GM18499 (cell line): Measurements from ENCODE around the gene EIF2B2.

Source experiments
- ATAC-seq: cut with Tn5 transposase; IDR thresholded peaks from one replicate; pipeline ENCODE4 v1.9.1; 2021; ENCODE audit warnings: moderate number of reproducible peaks; ENCODE audit not compliant: insufficient read depth, unreplicated experiment

The EIF2B2 gene

DNA sequence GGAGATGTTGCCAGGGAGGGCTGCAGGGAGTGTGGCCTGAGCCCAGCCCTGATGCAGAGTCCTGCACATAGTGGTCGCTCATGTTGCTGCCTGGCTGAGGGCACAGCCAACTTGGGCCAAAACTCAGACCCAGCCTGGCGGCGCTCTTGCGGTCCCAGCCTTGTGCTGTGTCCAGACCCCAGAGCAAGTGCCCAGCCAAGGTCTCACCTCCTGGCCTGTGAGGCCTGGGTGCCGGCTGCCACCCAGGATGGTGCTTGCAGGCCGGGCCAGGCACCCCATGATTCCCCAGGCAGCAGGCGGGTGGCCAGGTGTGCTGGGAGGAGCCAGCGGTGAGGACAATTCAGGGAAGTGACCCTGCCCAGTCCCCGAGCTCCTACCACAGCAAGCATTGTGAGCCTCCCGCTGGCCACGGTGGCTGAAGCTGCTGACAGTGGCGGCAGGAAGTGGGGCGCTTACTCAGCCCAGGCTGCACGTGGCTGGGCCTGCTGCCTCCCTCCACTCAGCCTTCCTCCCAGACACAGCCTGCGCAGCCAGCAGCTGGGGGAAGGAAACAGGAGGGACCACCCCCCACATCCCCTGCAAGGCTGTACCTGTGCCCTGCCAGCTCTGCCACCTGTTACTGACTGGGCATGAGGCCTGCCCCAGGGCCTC lies 29.6 kb upstream of the EIF2B2 start:
- no peak for ATAC-seq

- no peak for ATAC-seq
These were observed 28.8 kb upstream of the EIF2B2 start for GRCh38 chr14:74973905-74974363.

DNA sequence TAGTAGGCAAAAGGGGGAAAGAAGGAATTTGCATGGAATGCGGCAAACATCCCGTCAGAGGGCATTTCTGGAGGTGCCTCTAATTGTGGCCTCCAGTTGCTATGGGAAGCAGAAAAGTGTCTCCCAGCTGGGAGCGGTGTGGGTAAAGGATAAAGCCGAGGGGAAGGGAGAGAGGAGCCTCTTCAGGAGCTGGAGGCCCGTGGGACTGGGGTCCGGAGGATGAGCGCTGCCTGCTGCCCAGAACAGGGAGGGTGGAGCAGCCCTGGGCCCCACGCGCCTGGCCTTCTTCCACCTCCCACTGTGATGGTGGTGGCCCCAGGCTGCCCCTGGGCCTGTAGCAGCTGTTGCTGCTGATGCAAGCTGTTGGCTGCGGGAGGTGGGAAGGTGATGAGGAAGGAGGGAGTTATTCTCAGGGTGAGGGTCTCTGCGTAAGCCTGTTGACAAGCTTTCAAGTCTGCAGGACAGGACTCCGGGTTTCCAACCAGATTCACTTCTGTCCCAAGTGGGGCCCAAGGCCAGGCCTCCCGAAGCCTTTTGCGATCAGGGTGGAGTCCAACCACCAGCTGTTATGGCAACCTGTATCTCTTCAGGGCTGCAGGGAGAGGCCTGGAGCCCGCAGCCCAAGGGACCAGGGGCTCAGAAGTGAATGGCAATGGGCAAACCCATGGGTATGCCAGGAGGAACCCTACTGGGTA lies 28.2 kb upstream of the EIF2B2 start:
- no peak for ATAC-seq

DNA sequence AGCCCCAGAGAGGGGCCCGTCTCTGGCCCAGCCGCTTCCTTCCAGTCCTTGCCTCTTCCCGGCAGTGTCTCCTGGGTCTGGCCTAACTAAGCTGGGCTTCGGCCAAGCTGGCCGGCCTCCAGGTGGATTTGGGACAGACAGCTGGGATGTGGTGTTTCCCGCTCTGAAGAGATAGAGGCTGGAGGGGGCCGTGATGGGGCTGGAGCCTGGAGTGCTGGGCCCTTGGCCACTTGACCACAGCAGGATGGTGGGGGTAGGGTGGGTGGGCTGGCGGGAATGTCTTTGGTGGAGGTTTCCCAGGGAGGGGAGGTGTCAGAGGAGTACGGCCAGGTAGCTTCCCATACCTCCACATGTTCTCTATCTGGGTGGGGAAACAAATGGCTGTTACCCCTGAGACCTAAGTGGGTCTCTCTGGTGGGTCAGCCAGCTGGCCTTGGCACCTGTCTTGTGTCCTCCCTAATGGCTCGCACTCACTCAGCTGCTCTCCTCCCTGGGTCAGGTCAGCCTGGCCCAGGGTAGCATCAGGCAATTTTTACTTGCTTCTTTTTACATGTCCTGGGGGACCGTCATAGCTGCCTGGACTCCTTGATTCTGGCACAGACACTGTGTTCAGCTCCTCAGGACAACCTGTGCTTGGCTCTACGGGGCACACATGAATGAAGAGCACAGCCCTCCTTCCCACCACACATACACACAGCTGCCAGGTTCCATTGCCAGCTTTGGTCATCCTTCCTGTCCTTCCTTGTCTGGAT lies 27.5 kb upstream of the EIF2B2 start:
- ATAC-seq: no peak

DNA sequence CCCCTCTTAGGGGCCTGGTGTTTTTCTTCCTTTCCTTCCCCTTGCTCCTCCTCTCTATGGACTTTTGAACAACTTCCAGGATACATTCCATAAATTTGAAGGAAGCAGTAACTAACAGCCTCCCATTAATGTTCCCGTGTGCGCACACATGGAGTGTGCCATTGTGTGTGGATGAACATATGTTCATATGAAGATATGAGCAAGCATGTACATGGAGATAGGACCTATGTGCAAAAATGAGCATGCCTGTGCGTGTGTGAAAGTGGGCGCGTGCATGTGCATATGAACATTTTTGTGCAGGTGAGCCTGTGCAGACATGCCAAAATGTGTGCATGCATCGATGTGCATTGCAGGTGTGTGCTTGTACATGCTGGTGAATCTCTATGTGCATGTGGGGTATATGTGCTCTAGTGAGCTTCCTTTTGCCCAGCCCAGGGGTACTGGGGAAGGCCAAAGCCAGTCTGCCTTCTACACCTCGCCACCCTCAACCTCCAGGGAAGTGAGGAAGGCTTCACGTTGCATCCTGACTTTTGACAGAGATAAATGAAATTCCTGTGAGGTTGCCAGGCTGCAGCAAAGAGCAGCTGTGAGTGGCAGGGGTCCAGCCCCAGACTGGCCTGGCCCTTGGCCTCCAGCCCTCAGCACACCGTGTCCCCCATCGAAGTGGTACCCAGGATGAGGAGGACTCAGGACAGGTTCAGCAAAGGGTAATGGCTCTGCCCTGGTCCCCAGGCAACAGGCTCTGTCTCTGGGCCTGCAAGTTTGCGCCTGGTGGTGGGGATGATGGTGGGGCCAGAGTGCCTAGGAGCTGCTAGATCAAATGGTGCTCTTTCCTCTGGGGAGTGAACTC lies 26.2 kb upstream of the EIF2B2 start:
- no peak for ATAC-seq

GRCh38 chr14:74977164-74977900 lies 25.4 kb upstream of the EIF2B2 start:
- no peak for ATAC-seq

- ATAC-seq: no peak
These were observed 24.8 kb upstream of the EIF2B2 start for GRCh38 chr14:74977901-74978385.

DNA sequence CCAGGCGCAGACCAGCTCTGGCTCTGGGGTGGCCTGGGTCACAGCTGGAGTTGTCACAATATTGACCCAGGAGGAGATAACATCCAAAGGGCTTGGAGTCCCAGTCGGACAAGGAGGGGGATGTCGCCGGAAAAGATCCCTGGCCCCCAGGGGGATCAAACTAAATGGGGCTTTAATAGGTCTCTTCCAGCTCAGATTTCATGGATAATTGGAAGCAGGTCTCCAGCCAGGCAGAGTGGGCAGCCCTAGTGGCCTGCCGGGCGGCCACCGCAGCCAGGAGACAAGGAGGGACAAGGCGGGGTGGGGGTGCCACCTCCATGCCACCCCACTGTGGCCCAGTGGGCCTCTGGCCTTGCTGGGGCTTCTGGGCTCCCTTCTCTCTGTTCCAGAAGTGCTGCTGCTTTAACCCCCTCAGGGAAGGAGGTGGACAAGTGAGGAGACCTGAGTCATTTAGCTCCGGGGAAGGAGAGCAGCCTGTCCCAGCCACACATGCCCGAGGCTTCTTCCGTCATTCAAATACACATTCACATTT lies 24.2 kb upstream of the EIF2B2 start:
- no peak for ATAC-seq

DNA sequence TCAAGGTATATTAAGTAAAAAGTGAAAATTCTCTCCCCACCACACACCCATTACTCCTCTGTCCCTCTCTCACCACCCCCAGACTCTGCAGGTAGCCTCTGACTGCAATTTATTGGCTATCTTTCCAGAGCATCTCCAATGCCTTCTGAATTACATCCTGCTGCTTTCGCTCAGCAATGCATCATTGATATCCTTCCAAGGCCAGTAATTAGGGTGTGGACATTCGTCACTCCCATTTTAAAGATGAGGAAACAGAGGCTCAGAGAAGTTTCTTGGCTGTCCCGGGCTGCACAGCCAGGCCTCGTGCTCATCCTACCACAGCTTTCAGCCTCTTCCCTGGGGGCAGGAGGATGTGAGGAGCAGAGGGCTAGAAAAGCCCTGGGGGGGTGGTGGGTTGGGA lies 23.7 kb upstream of the EIF2B2 start:
- ATAC-seq: no peak

DNA sequence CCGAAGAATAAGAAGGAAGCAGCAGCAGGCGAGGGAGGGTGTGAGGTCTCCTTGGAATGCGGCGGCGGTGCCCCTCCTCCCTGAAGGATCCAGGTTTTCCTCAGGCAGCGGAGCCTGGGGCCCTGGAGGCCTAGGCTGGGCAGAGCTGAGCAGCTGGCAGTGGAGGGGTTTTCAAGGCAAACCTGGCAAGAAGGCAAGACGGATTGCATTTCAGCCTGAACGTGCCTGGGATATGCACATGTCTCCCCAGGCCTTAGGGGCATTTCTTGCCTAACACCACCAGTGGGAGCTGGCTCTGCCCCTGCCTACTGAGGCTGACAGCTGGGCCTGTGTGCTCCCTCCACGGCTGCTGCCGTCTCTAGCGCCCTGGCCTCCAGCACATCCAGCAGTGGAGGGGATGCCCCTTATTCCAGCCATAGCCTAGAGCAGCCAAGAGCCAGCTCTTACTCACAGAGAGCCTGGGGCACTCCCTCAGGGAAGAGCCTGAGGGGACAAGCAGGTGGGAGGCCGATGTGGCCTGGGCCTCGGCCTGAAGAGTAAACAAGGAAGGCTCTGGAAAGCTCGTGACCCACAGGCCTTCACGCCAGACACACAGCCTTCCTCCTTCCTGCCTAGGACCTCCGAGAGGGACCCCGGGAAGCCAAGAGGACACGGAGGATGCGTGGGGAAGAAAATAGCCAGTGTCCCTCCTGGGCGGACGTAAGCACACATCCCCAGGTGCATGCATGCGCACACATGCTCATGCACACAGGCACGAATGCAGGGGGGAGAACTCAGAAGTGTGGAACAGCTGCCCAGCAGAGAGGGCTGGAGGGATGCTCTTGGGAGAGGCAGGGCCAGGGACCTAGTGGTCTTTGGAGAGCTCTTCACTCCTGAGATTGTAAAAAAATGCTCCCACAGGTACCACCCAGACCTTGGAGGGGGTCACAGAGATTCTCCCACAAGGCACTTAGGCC lies 23.0 kb upstream of the EIF2B2 start:
- ATAC-seq: no peak

GRCh38 chr14:74980398-74980730 lies 22.4 kb upstream of the EIF2B2 start:
- no peak for ATAC-seq

- no peak for ATAC-seq
These were observed 21.8 kb upstream of the EIF2B2 start for GRCh38 chr14:74980731-74981461.

- ATAC-seq: no peak
These were observed 21.3 kb upstream of the EIF2B2 start for GRCh38 chr14:74981462-74981782.

DNA sequence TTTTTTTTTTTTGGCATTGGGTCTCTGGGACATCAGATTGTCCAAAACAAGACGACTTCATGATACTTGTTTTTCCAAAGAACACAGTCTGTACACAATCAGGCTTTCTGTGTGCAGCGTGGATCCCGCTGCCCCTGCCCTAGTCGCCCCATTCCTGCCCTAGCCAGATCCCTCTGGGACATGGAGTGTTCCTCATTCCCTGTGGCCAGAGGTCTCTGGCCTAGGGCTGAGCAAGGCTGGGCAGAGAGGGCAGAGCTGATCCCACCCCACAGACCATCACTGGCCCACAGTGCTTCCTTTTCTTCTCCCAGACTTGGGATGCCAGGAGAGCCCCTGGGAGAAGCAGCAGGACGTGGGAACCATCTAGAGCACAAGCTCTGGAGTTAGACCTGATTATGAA lies 20.9 kb upstream of the EIF2B2 start:
- no peak for ATAC-seq

- ATAC-seq: no peak
These were observed 20.1 kb upstream of the EIF2B2 start for GRCh38 chr14:74982661-74983060.

DNA sequence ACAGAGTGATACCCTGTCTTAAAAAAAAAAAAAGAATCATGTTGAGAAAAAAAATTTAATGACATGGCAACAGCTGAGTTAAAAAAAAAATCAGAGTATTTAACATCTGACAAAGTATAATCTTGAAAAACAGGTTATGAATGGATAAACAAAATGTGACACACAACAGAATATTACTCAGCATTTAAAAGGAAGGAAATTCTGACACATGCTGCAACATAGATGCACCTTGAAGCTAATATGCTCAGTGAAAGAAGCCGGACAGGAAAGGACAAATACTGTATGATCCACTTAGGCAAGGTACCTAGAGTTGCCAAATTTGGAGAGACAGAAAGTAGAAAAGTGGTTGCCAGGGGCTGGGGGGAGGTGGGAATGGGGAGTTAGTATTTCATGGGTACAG lies 19.4 kb upstream of the EIF2B2 start:
- ATAC-seq: no peak

- no peak for ATAC-seq
These were observed 18.3 kb upstream of the EIF2B2 start for GRCh38 chr14:74984236-74985027.
